ENCODE measurements around the gene LARP4B. TPM values are rescaled to one million over a fixed set of nuclear protein-coding genes. Genes with fewer than 3 reads are reported as not detected.
"Not testable (repeated sequence)": the region's sequence is repeated elsewhere in the genome, so short reads cannot be mapped to it uniquely, and the experiment has no call there.

Gene LARP4B
- total RNA-seq, 2 experiments from 2014 or later, result 66.7 to 69.3 TPM

DNA sequence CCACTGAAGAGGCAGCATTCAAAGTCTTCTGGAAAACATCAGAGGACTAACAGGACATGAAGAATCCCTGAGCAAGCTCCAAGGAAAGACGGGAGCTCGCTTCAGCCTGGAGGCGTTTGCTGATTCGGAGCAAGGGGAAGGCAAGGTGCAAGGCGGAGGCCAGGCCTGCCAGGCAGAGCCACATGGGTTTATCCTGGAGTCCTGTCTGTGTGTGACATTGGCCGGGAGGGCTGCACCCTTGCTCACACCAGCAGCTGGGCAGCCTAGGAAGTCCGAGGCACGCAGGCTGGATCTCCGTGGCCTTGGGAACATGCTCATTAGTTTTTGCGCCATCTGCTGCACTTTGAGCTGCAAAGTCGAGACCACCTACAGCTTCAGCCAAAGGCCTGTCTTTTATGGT, 22.3 kb upstream of the LARP4B start:
- CTCF ChIA-PET, result no interaction called here
- intact Hi-C loops (cut with micrococcal nuclease), result no loop called here
- Mint-ChIP-seq H3K4me1 (ENCODE audit: low read depth) (no peaks in the 10 kb centered on the region), H3K27ac (no peak overlapping the region), H3K27me3 (ENCODE audit: low read depth) (no peaks in the 10 kb centered on the region), H3K4me3 (no peak overlapping the region), H3K36me3 (ENCODE audit: low read depth) (no peaks in the 10 kb centered on the region), H3K9me3 (no peaks in the 10 kb centered on the region)
- no peak for DNase-seq

DNA sequence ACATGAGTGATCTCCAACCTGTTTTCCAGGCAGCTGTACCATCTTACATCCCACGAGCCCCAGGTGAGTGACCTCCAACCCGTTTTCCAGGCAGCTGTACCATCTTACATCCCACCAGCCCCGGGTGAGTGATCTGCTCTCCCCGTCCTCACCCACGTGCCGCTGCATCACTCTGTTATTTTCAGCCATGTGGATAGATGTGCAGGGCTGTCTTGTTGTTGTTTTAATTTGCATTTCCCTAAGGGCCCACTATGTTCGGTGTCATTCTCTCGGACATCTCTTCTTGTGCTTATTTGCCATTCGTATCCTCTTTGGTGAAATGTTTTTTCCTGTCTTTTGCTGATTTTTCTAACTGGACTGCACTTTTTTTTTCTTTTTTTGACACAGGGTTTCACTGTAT, 17.9 kb upstream of the LARP4B start:
- H3K4me3 Mint-ChIP-seq, result no peak overlapping the region
- H3K36me3 Mint-ChIP-seq (ENCODE audit: low read depth), result no peaks in the 10 kb centered on the region
- peaks cover 4% of the 10 kb centered on the region for H3K4me1 Mint-ChIP-seq (ENCODE audit: low read depth)
- H3K27ac Mint-ChIP-seq, result no peak overlapping the region
- H3K9me3 Mint-ChIP-seq, result no peaks in the 10 kb centered on the region
- CTCF ChIA-PET, result no interaction called here
- no peaks in the 10 kb centered on the region for H3K27me3 Mint-ChIP-seq (ENCODE audit: low read depth)
- no peak for DNase-seq
- intact Hi-C loops (cut with micrococcal nuclease), result no loop called here

DNA sequence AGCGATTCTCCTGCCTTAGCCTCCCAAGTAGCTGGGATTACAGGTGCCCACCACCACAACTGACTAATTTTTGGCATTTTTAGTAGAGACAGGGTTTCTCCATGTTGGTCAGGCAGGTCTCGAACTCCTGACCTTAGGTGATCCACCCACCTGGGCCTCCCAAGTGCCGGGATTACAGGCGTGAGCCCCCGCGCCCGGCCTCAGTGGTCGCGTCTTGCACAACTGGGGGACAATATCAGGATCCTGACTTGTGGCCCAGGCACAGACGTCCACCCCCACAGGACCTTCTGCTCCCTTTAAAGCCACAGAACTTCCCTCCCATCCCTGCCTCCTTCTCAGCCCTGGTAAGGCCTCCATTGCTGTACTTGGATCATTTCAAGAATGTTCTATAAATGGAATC, 16.8 kb upstream of the LARP4B start:
- Mint-ChIP-seq H3K36me3 (ENCODE audit: low read depth) (no peaks in the 10 kb centered on the region), H3K4me1 (ENCODE audit: low read depth) (peaks cover 7% of the 10 kb centered on the region), H3K27me3 (ENCODE audit: low read depth) (no peaks in the 10 kb centered on the region), H3K9me3 (no peaks in the 10 kb centered on the region), H3K27ac (no peak overlapping the region), H3K4me3 (no peak overlapping the region)
- CTCF ChIA-PET, result no interaction called here
- intact Hi-C loops (cut with micrococcal nuclease), result no loop called here
- DNase-seq, result no peak

DNA sequence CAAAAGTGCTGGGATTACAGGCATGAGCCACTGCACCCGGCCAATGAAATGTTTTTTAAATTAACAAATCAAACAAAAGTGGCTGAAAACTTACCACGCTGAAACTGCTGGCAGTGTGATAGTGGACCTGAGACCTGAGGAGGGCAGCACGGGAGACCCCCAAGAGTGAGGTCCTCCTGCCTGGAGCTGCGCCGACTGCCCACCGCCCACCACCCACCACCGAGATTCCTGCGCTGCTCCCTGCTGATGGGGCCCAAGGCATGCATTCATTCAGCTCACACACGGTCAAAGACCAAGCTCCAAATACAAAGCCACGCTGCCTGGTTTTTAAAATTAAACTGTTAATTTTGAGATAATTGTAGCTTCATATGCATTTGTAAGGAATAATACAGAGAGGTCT, 16.4 kb upstream of the LARP4B start:
- no peak for DNase-seq
- no peaks in the 10 kb centered on the region for H3K27me3 Mint-ChIP-seq (ENCODE audit: low read depth)
- no peak overlapping the region for H3K27ac Mint-ChIP-seq
- H3K36me3 Mint-ChIP-seq (ENCODE audit: low read depth), result no peaks in the 10 kb centered on the region
- peaks cover 10% of the 10 kb centered on the region for H3K4me1 Mint-ChIP-seq (ENCODE audit: low read depth)
- CTCF ChIA-PET, result no interaction called here
- no peak overlapping the region for H3K4me3 Mint-ChIP-seq
- no peaks in the 10 kb centered on the region for H3K9me3 Mint-ChIP-seq
- intact Hi-C loops (cut with micrococcal nuclease), result no loop called here

DNA sequence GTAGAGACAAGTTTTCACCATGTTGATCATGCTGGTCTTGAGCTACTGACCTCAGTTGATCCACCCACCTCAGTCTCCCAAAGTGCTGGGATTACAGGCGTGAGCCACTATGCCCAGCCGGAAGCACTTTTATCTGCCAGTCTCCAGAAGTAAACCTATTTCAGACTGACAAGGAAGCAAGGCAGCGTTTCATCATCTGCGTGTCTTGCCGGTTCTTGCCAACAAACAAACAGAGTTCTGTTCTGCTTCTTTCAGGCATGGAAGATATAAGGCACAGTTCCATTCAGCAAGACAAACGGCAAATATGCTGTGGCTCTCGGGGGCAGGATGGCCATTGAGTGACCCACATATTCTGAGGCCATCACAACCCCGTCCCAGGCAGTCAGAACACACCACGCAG, 15.5 kb upstream of the LARP4B start:
- H3K27me3 Mint-ChIP-seq (ENCODE audit: low read depth), result no peaks in the 10 kb centered on the region
- CTCF ChIA-PET, result no interaction called here
- H3K4me1 Mint-ChIP-seq (ENCODE audit: low read depth), result peaks cover 16% of the 10 kb centered on the region
- no peaks in the 10 kb centered on the region for H3K9me3 Mint-ChIP-seq
- no peaks in the 10 kb centered on the region for H3K36me3 Mint-ChIP-seq (ENCODE audit: low read depth)
- H3K27ac Mint-ChIP-seq, result no peak overlapping the region
- no peak overlapping the region for H3K4me3 Mint-ChIP-seq
- intact Hi-C loops (cut with micrococcal nuclease), result no loop called here
- DNase-seq, result no peak

DNA sequence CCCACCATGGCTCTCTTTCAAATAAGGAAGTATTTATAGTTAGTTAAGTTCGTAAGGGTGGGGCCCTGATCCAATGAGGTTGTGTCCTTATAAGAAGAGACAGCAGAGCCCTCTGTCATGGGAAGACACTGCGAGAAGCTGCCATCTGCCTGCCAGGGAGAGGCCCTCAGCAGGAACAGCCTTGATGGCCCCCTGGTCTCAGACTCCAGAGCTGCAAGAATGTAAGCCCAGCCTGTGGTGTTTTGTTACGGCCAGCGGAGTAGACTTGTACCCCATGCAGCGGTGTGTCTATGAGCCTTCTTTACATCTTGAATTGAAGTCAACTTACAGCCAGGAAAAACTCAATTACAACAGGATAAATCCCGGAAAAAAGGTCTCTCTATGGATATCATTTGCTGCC, 14.3 kb upstream of the LARP4B start:
- DNase-seq, result no peak
- Mint-ChIP-seq H3K27me3 (ENCODE audit: low read depth) (no peaks in the 10 kb centered on the region), H3K9me3 (no peaks in the 10 kb centered on the region), H3K36me3 (ENCODE audit: low read depth) (no peaks in the 10 kb centered on the region), H3K4me3 (no peak overlapping the region), H3K27ac (no peak overlapping the region), H3K4me1 (ENCODE audit: low read depth) (peaks cover 17% of the 10 kb centered on the region)
- intact Hi-C loops (cut with micrococcal nuclease), result no loop called here
- CTCF ChIA-PET, result no interaction called here

DNA sequence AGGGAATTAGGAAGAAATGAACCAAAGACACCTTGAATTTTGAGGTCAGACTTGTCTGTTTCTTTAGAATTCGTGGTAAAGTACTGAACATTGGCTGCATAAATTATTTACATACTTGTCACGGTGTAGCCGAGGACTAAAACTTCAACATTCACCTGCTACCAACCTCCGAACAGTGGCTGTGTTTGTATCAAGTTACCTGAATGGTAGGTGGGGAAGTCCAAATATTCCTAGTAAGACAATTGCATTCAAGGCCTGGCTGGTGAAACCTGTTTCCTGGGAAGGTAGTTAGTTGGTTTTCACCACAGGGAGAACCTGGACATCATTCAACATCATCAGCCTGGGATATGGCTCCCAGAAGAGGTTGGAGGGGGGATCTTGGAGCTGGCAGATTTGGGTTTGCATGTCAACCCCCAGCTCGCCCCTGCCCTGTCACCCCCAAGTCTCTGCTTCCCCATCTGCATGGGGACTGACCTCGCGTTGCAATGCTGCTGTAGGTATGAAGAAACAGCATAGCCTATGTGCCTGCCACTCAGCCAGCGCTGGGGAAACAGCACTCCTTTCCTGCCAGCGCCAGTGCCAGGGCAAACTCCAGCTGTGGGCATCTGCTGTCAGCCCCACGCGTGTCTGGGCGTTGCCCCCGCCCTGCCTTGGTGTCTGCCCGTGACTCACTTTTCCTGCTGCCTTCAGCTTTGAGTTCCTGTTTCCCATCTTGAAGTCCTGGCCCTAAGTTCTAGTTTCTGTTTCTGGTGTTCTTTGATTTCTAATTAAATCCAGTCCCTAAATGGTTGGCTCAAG, 12.7 kb upstream of the LARP4B start:
- CTCF ChIA-PET, result interaction anchor here (0.7 kb wide), 1 partner anchor 13 kb away, joined by 3 read pairs; the partner anchor contains the start of gene LARP4B
- Mint-ChIP-seq H3K27ac (no peak overlapping the region), H3K27me3 (ENCODE audit: low read depth) (no peaks in the 10 kb centered on the region), H3K4me1 (ENCODE audit: low read depth) (peaks cover 24% of the 10 kb centered on the region), H3K4me3 (no peak overlapping the region), H3K36me3 (ENCODE audit: low read depth) (no peaks in the 10 kb centered on the region), H3K9me3 (no peaks in the 10 kb centered on the region)
- intact Hi-C loops (cut with micrococcal nuclease), result no loop called here
- peak; percentile 52 for DNase-seq

DNA sequence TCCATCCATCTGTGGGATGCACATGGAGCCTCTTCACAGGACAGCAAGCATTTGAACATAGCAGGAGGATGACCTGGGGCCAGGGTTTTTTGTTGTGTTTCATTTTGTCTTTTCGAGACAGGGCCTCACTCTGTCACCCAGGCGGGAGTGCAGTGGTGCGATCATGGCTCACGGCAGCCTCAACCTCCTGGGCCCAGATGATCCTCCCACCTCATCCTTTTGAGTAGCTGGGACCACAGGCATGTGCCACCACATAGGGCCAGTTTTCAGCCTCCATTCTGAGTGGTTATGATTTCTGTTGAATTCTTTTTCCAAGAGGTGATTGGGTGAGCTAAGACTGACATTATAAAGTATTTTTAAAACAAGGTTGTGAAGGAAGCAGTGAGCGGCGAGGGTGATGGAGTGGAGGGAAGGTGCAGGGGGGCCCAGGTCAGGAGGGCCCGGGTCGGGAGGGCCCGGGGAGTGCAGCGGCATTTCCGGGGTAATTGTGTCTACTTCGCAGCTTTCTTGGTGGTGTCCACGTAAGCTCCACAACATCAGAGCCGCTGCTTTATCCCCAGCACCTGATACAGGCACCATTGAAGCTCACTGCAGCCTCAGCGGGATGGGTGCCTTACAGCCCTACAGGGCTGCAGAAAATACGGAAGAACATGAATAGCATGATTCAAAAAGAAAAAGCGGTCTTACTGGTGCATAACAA, 12.0 kb upstream of the LARP4B start:
- intact Hi-C loops (cut with micrococcal nuclease), result no loop called here
- no peaks in the 10 kb centered on the region for H3K36me3 Mint-ChIP-seq (ENCODE audit: low read depth)
- no peak overlapping the region for H3K4me3 Mint-ChIP-seq
- H3K9me3 Mint-ChIP-seq, result no peaks in the 10 kb centered on the region
- peaks cover 31% of the 10 kb centered on the region for H3K4me1 Mint-ChIP-seq (ENCODE audit: low read depth)
- CTCF ChIA-PET, result interaction anchor here (0.7 kb wide), 1 partner anchor 12 kb away, joined by 3 read pairs; the partner anchor contains the start of gene LARP4B
- DNase-seq, result no peak
- no peak overlapping the region for H3K27ac Mint-ChIP-seq
- H3K27me3 Mint-ChIP-seq (ENCODE audit: low read depth), result no peaks in the 10 kb centered on the region

DNA sequence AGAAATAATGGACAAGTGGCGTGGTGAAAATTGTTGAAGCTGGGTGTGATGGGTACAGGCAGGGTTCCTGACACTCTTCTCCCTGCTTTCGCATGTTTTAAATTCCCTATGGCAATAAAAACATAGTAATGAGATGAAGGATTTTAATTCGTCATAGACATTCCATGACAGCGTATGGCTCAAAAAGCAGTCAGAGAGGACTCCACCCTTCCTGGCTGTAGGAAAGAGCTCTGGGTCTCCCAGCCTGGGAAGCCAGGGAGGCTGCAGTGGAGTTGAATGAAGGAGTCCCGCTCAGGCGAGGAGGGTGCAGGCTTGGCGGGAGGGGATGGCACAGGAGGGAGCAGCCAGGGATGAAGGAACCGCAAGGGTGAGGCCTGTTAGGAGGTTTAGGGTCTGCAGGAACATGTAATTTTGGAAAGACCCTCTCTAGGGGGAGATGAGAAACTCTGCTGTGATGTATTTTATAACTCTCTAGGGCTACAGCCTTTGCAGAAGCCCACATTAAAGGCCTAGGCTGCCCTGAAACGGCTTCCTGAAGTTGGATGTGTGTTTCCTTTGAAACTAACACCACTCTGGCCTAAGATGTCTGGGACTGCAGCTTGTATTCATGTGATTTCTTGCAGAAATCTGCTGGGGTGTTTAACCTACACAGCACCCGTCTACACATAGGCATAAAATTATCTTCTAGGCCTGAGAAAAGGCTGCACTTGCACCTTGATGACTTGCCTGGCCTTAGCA, 7.6 kb upstream of the LARP4B start:
- Mint-ChIP-seq H3K36me3 (ENCODE audit: low read depth) (no peaks in the 10 kb centered on the region), H3K9me3 (no peaks in the 10 kb centered on the region), H3K4me3 (no peak overlapping the region), H3K27ac (no peak overlapping the region), H3K4me1 (ENCODE audit: low read depth) (peaks cover 26% of the 10 kb centered on the region), H3K27me3 (ENCODE audit: low read depth) (no peaks in the 10 kb centered on the region)
- CTCF ChIA-PET, result no interaction called here
- no peak for DNase-seq
- intact Hi-C loops (cut with micrococcal nuclease), result no loop called here

DNA sequence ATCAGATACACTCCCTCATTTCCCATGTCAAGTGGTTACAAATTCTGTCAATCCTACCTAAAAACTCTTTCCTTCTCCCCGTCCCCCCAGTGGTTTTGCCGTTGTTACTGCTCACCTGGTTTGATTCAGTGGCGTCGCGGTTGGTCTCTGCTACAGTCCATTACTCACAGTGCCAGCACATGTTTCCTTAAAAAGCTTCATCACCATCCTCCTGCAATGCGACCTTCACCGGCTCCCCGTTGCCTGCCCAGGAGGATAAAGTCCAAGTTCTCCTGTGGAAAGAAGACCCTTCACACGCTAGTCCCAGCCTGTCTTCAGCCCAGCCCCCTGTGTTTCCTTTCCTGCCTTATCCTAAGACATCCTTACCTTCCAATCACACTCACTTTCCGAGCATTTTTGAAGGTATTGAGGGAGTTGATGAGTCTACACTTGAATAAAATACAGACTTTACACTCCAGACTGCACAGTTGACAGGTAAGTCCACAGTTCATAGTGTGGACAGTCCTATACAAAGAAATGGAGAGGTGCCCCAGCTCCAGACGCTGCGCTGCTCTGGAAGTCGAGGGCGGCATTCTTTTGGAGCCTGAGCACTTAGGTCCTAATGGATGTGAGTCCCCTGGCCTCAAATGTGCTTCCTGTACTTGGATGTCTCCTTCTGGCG, 3.4 kb upstream of the LARP4B start:
- CTCF ChIA-PET, result no interaction called here
- no peak overlapping the region for H3K27ac Mint-ChIP-seq
- intact Hi-C loops (cut with micrococcal nuclease), result no loop called here

DNA sequence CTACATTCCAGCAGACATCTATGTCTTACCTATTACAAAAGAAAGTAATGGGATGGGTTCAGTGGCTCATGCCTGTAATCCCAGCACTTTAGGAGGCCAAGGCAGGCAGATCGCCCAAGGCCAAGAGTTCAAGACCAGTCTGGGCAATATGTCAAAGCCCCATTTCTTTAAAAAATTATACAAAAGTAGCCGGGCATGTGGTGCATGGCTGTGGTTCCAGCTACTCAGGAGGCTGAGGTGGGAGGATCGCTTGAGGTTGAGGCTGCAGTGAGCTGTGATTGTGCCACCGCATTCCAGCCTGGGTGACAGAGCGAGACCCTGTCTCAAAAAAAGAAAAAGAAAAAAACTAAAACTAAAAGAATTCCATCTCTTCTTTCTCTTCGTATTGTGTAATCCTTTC, 2.7 kb upstream of the LARP4B start:
- not testable (repeated sequence) for H3K4me3 Mint-ChIP-seq, H3K9me3 Mint-ChIP-seq
- CTCF ChIA-PET, result interaction anchor here (0.7 kb wide), 1 partner anchor 9 kb away, joined by 3 read pairs; no protein-coding TSS in a partner anchor

More for the DNA sequence above, 3.4 kb upstream of the LARP4B start:
- Mint-ChIP-seq H3K27me3 (ENCODE audit: low read depth) (no peaks in the 10 kb centered on the region), H3K9me3 (no peaks in the 10 kb centered on the region), H3K4me1 (ENCODE audit: low read depth) (peaks cover 24% of the 10 kb centered on the region), H3K4me3 (no peak overlapping the region), H3K36me3 (ENCODE audit: low read depth) (peaks cover 4% of the 10 kb centered on the region)
- DNase-seq, result no peak

DNA sequence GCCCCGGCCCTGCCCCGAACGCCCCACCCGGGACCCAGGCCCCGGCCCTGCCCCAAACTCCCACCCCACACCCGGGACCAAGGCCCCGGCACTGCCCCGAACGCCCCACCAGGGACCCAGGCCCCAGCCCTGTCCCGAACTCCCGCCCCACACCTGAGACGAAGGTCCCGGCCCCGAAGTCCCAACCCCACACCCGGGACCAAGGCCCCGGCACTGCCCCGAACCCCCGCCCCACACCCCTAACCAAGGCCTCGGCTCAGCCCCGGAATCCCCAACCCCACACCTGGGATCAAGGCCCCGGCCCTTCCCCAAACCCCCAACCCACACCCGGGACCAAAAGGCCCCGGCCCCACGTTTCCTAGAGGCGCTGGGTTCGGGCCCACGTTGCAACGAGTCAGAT, 1.1 kb upstream of the LARP4B start:
- no peak for DNase-seq
- Mint-ChIP-seq H3K4me1 (ENCODE audit: low read depth) (peaks cover 20% of the 10 kb centered on the region), H3K27me3 (ENCODE audit: low read depth) (no peaks in the 10 kb centered on the region), H3K36me3 (ENCODE audit: low read depth) (peaks cover 8% of the 10 kb centered on the region), H3K27ac (peak overlapping the region; percentile 76), H3K4me3 (peak overlapping the region; percentile 72), H3K9me3 (no peaks in the 10 kb centered on the region)
- intact Hi-C loops (cut with micrococcal nuclease), result no loop called here
- CTCF ChIA-PET, result no interaction called here

More for the DNA sequence above, 2.7 kb upstream of the LARP4B start:
- H3K27me3 Mint-ChIP-seq (ENCODE audit: low read depth); H3K27ac Mint-ChIP-seq; intact Hi-C loops (cut with micrococcal nuclease); H3K36me3 Mint-ChIP-seq (ENCODE audit: low read depth); DNase-seq: not testable (repeated sequence)
- peaks cover 20% of the 10 kb centered on the region for H3K4me1 Mint-ChIP-seq (ENCODE audit: low read depth)

Data from activated naive CD4-positive, alpha-beta T cell treated with anti-CD3 and anti-CD28 coated beads for 36 hours (primary cell).